Muscle layer of colon (tissue), 2 donors: ENCODE results near the gene BTN2A1.
"Not testable (repeated sequence)": the region's sequence is repeated elsewhere in the genome, so short reads cannot be mapped to it uniquely, and the experiment has no call there.

ENCODE experiments used
- H3K27ac ChIP-seq: one replicate; pipeline ENCODE4 v1.7.0; 2013; ENCODE audit warnings: low read depth, mild to moderate bottlenecking, low read length, moderate library complexity
- H3K27me3 ChIP-seq, 2 donors: one replicate each; pipeline ENCODE4 v1.7.0; 2013; ENCODE audit warnings: low read length in 2 of 2, mild to moderate bottlenecking in 2 of 2; ENCODE audit not compliant: insufficient read depth in 2 of 2, control insufficient read depth in 1 of 2
- H3K36me3 ChIP-seq: one replicate; pipeline ENCODE4 v1.7.0; 2013; ENCODE audit warnings: mild to moderate bottlenecking, low read length; ENCODE audit not compliant: insufficient read depth
- H3K4me1 ChIP-seq: one replicate; pipeline ENCODE4 v1.7.0; 2013; ENCODE audit warnings: mild to moderate bottlenecking, low read length; ENCODE audit not compliant: insufficient read depth
- H3K4me3 ChIP-seq, 2 donors: one replicate each; pipeline ENCODE4 v1.7.0; 2013; ENCODE audit warnings: low read length in 2 of 2, low read depth in 1 of 2, mild to moderate bottlenecking in 1 of 2, moderate library complexity in 1 of 2
- H3K9ac ChIP-seq: one replicate; pipeline ENCODE4 v1.7.0; 2013; ENCODE audit warnings: low read length
- H3K9me3 ChIP-seq: one replicate; pipeline ENCODE4 v1.7.0; 2013; ENCODE audit warnings: mild to moderate bottlenecking, low read length
- donor health status: abdominal sarcoma.
- donor health status: Adenocarcinoma of cecum.

The BTN2A1 gene

DNA sequence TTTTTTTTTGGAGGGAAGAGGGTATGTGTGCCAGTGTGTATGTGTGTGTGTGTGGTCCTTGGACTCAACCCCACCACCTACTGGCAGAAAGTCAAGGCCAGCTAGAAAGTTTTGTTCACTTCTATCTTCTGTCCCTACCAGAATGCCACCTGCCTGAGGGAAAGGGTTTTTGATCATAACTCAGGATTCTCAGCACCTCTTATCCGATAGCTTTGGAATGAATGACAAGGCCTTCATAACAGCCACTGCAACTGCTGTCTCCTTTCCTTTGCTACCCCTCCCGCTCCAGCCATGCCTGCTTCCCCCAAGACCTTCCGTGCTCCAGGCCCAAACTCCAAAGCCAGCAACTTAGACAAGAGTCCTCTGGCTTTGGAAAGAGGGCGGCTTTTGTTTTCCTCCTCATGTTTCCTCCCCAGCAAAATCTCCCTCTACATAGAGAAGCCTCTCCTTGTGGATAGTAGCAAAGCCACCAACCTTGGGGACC lies 37.0 kb upstream of the BTN2A1 start:
- Histone ChIP-seq H3K9ac (peak overlapping the region; percentile 79), H3K9me3 (no peaks in the 10 kb centered on the region), H3K27me3 (no peaks in the 10 kb centered on the region), H3K36me3 (no peaks in the 10 kb centered on the region), H3K4me3 (peak overlapping the region; percentile 85 to 89), H3K4me1 (peaks cover 18% of the 10 kb centered on the region), H3K27ac (peak overlapping the region; percentile 84)

DNA sequence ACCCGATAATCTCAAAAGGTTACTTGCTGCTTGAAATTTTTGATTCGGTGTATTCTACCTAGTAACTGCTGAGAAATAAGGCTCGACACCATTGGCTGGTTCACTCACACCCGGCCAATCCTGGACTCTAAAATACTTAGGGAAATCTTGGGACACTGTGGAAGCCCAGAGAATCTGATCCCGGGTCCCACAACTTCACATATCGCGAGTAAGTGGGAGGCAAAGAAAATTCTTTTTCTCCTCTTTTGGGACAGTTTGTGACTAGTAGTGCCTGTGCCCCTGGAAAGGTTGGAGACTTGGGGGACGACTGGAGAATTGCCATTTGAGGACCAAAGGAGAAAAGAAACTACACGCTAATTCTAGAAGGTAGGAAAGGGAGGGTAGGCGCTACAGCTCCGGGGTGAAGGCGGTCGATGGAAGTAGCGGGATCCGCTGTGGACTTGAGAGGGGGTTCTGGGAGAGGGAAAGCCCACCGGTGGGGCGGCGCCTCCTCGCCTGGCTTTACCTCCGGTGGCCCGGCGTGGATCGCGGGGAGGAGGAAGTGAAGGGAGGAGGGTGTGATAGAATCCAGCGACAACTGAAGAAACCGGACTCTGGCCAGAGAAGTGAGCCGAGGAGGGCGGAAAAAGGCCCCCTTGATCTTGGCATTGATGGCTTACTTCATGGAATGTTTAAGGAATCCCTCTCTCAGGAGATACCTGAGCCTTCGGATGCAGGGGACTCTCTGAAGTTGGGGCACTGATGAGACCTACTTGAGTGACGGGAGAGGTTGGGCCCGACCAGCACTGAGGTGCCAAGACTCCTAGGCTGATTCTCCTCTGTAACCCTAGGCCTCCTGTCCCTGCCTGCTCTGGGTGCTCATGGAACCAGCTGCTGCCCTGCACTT lies 36.3 kb upstream of the BTN2A1 start:
- Histone ChIP-seq H3K4me1 (peaks cover 18% of the 10 kb centered on the region), H3K27ac (peak overlapping the region; percentile 84), H3K4me3 (peak overlapping the region; percentile 85 to 89), H3K36me3 (no peaks in the 10 kb centered on the region), H3K27me3 (no peaks in the 10 kb centered on the region), H3K9ac (peak overlapping the region; percentile 79), H3K9me3 (no peaks in the 10 kb centered on the region)

DNA sequence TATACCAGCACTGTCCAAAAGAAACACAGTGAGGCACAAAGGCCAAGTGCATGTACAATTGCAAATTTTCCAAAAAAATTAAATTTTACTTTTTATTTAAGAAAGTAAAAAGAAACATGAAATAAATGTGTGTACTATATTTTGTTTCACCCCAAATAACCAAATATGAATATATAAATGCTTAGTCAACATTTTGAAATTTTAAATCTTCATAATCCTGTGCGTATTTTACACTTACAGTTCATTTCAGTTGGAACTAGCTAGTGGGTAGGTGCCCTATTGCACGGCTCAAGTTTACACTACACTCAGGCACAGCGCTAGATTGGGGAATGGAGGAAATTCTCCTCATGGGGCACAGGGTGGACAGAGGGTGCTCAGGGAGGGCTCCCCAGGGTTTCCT lies 35.4 kb upstream of the BTN2A1 start:
- Histone ChIP-seq H3K36me3 (no peaks in the 10 kb centered on the region), H3K4me1 (peaks cover 18% of the 10 kb centered on the region), H3K4me3 (peak overlapping the region in 1 of 2 donors; percentile 85), H3K9me3 (no peaks in the 10 kb centered on the region), H3K27me3 (no peaks in the 10 kb centered on the region), H3K9ac (no peak overlapping the region), H3K27ac (no peak overlapping the region)

GRCh38 chr6:26426691-26427450 lies 30.9 kb upstream of the BTN2A1 start:
- Histone ChIP-seq H3K4me1 (peaks cover 8% of the 10 kb centered on the region), H3K27me3 (no peaks in the 10 kb centered on the region), H3K36me3 (peaks cover 4% of the 10 kb centered on the region), H3K9ac (no peak overlapping the region), H3K4me3 (no peak overlapping the region), H3K9me3 (no peaks in the 10 kb centered on the region), H3K27ac (no peak overlapping the region)

DNA sequence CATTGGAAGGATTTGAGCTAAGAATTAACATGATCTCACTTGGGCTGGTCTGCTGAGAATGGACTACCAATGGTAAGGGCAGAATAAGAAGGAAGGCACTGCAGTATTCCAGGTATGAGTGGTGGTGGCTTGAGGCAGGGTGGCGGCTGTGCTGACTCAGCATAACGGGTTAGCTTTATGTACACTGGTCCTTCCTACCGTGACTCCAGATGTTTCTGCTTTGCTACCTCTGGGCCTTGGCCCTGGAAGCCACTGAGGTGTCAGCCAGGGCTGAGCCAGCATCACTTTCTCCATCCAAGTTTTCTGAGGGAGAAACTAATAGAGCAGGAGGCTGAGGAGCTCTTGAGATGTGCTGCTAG lies 30.3 kb upstream of the BTN2A1 start:
- no peaks in the 10 kb centered on the region for H3K9me3 ChIP-seq
- H3K4me1 ChIP-seq = peaks cover 7% of the 10 kb centered on the region
- H3K9ac ChIP-seq = no peak overlapping the region
- H3K27me3 ChIP-seq = no peaks in the 10 kb centered on the region
- H3K27ac ChIP-seq = no peak overlapping the region
- H3K4me3 ChIP-seq = no peak overlapping the region
- peaks cover 4% of the 10 kb centered on the region for H3K36me3 ChIP-seq

GRCh38 chr6:26428206-26428605 lies 29.5 kb upstream of the BTN2A1 start:
- H3K36me3 ChIP-seq = peaks cover 4% of the 10 kb centered on the region
- H3K27ac ChIP-seq = no peak overlapping the region
- H3K9ac ChIP-seq = no peak overlapping the region
- no peaks in the 10 kb centered on the region for H3K27me3 ChIP-seq
- no peak overlapping the region for H3K4me3 ChIP-seq
- H3K9me3 ChIP-seq = no peaks in the 10 kb centered on the region
- peaks cover 3% of the 10 kb centered on the region for H3K4me1 ChIP-seq

DNA sequence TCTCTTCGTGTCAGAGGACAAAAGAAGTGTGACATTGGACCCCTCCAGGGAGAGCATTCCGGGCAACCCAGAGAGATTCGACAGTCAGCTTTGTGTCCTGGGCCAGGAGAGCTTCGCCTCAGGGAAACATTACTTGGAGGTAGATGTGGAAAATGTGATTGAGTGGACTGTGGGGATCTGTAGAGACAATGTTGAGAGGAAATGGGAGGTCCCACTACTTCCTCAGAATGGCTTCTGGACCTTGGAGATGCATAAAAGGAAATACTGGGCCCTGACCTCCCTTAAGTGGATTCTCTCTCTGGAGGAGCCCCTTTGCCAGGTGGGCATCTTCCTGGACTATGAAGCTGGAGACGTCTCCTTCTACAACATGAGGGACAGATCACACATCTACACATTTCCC lies 27.0 kb upstream of the BTN2A1 start:
- Histone ChIP-seq H3K9me3 (no peaks in the 10 kb centered on the region), H3K27ac (no peak overlapping the region), H3K4me1 (no peaks in the 10 kb centered on the region), H3K27me3 (no peaks in the 10 kb centered on the region), H3K9ac (no peak overlapping the region), H3K36me3 (peaks cover 4% of the 10 kb centered on the region), H3K4me3 (no peak overlapping the region)

DNA sequence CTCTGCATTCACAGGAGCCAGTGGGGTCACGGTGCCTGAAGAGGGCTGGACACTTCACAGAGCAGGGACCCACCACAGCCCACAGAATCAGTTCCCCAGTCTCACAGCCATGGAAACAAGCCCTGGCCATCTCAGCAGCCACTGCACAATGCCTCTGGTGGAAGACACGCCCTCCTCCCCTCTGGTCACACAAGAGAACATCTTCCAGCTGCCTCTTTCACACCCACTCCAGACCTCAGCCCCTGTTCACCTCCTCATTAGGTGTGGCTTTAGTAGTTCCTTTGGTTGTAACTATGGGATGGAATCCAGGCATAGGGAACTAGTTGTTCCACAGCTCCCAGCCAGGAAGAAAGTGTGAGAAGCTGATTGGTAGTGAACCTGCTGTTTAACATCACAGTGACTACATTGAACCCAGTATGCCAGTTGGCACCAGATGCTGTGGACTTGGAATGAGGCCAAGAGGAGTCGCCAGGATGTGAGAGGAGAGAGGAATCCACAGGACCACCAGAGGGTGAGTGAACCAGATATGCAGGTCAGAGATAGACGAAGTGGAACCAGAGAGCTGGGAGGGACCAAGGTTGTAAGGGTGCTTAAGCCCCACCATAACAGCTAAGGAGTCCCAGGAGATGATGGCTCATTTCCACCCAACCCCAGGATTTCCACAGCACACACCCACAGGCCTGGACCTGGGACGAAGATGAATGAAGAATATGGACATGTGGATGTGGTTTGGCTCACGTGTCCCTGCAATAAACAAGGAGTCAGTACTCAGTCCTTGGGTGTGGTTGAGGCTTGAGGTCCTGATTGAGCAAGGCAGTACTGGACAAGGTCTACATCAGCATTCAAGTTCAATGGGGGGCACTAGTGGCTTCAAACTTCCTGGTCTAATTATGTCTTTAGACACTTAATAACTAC lies 26.2 kb upstream of the BTN2A1 start:
- Histone ChIP-seq H3K9me3 (no peaks in the 10 kb centered on the region), H3K36me3 (peaks cover 4% of the 10 kb centered on the region), H3K9ac (no peak overlapping the region), H3K4me1 (no peaks in the 10 kb centered on the region), H3K27ac (no peak overlapping the region), H3K4me3 (no peak overlapping the region), H3K27me3 (no peaks in the 10 kb centered on the region)

- no peaks in the 10 kb centered on the region for H3K4me1 ChIP-seq
- no peak overlapping the region for H3K27ac ChIP-seq
Observed at GRCh38 chr6:26432627-26433201, 25.0 kb upstream of the BTN2A1 start.

GRCh38 chr6:26433680-26434079 lies 24.1 kb upstream of the BTN2A1 start:
- not testable (repeated sequence) for H3K4me3 ChIP-seq, H3K4me1 ChIP-seq, H3K27ac ChIP-seq, H3K27me3 ChIP-seq, H3K9me3 ChIP-seq, H3K36me3 ChIP-seq, H3K9ac ChIP-seq

More at GRCh38 chr6:26432627-26433201, 25.0 kb upstream of the BTN2A1 start:
- H3K27me3 ChIP-seq = no peaks in the 10 kb centered on the region
- H3K9ac ChIP-seq = no peak overlapping the region
- H3K36me3 ChIP-seq = peaks cover 2% of the 10 kb centered on the region
- no peak overlapping the region for H3K4me3 ChIP-seq
- no peaks in the 10 kb centered on the region for H3K9me3 ChIP-seq
